ENCODE measurements around the gene HLA-DPA1.

- TF ChIP-seq CTCF (conservative IDR thresholded peaks at IDR 0.05 in 1 of 2, IDR thresholded peaks at IDR 0.05 in 1 of 2; ENCODE audit: extremely low read depth in 1 of 2, insufficient read depth in 1 of 2, low read depth in 1 of 2, low read length in 2 of 2) (no peak), EZH2 (IDR thresholded peaks at IDR 0.05; ENCODE audit: borderline replicate concordance, low read length) (no peak)
These were observed 45.1 kb downstream of the HLA-DPA1 start for GRCh38 chr6:33028220-33028849.

Measured in mammary epithelial cell (primary cell).